Urinary bladder (tissue), 4 donors: ENCODE measurements around the gene DDX17. TPM values are rescaled to one million over a fixed set of nuclear protein-coding genes. Genes with fewer than 3 reads are reported as not detected.

Experiments
- DNase-seq: peaks from one replicate; pipeline ENCODE4 v3.0.0-alpha.2; 2015; ENCODE audit errors: extremely low spot score
- H3K27ac ChIP-seq: one replicate; pipeline ENCODE4 v1.5.1; 2013; ENCODE audit warnings: low read depth, mild to moderate bottlenecking, moderate library complexity
- H3K36me3 ChIP-seq: one replicate; pipeline ENCODE4 v1.6.1; 2013; ENCODE audit warnings: mild to moderate bottlenecking, moderate library complexity; ENCODE audit not compliant: insufficient read depth
- H3K4me1 ChIP-seq: one replicate; pipeline ENCODE4 v1.6.1; 2013; ENCODE audit warnings: mild to moderate bottlenecking, moderate library complexity; ENCODE audit not compliant: insufficient read depth
- H3K4me3 ChIP-seq: one replicate; pipeline ENCODE4 v1.5.1; 2013; ENCODE audit warnings: low read depth, low read length
- WGBS: extraction: QIAGEN DNeasy Blood & Tissue Kit; methylation state at CpG from one replicate; pipeline ENCODE4 v1.1.7; 2013; 5-methylcytosine and 5-hydroxymethylcytosine counted together
- polyA plus RNA-seq: library from polyadenylated mRNA; stranded (reverse); fragments of 200-250 nt; gene quantifications from one replicate; pipeline ENCODE4 v1.2.3, GENCODE V29; 2013
- total RNA-seq: library from RNA; depleted of rRNA; stranded (reverse); fragments of >200 nt; gene quantifications from one replicate; pipeline ENCODE4 v1.2.3, GENCODE V29; 2014
- donor health status: healthy with polysubstance abuse.
- donor health status: healthy.

DDX17 gene
- total and polyA plus RNA-seq, 2 donors, result 221 to 653 TPM

GRCh38 chr22:38455076-38455529 lies 51.0 kb downstream of the DDX17 start, which contains the start of gene KCNJ4:
Gene KCNJ4, minus strand, starts transcription at chr22:38455199. Its CDS starts 27,067 bp downstream, at chr22:38428132.
- Histone ChIP-seq H3K36me3 (no peaks in the 10 kb centered on the region), H3K4me1 (no peaks in the 10 kb centered on the region), H3K4me3 (peak within 1 kb of the TSS; percentile 47), H3K27ac (no peak within 1 kb of the TSS)
- WGBS, result 1% methylated on average over 71 of the region's 76 CpGs
- DNase-seq, result no peak

DNA sequence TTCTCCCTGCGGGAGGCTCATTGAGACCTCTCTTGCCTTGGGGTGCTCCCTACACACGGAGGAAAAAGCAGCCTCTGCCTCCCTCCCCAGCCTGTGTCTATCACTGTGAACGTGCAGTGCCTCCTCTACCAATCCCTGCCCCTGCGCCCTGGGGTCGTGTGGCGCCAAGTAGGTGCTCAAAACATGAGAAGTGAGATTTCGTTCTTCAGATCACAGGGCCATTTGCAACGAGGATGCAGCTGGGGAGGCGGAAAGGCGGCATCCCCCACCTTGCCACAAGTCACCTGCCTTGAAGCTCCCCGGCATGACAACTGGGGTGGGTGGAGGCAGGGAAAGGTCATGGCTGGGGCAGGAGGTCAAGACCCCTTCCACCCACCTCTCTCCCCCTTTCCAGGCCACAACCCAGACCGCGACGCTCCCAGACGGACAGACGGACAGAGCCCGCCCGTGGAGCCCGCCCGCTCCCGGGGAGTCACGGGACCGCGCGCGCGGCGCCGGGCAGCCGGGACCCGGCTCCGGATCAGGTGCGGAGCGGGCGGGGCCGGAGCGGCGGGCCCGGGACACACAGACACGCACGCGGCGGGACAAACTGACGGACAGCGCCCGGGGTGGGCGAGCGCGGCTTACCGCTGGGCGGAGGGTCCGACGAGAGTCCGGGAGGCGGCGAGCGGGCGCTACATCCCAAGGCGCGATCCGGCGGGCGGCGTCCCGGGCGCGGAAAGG lies 51.6 kb downstream of the DDX17 start:
- WGBS, result 10% methylated on average over 67 of the region's 67 CpGs
- H3K36me3 ChIP-seq, result no peaks in the 10 kb centered on the region
- peak overlapping the region; percentile 47 for H3K4me3 ChIP-seq
- no peak overlapping the region for H3K27ac ChIP-seq
- no peaks in the 10 kb centered on the region for H3K4me1 ChIP-seq
- no peak for DNase-seq

DNA sequence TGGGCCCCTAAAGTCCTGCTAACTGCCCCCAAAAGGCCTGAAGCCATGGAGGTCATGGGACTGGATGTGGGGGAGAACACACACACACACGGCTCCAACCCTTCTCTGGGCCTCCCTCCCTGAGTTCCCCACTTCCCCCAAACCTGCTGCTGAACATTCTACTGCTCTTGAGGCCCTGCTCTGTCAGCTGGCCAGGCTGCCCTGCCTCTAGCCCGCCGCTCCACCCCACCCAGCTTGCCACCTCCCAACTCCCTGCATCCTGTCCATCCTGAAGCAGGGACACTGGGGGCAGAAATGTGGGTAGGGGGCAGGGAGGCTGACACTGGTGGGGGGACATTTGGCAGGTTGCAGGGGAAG lies 52.1 kb downstream of the DDX17 start:
- DNase-seq, result no peak
- 74% methylated on average over 3 of the region's 3 CpGs for WGBS
- Histone ChIP-seq H3K4me1 (no peaks in the 10 kb centered on the region), H3K27ac (no peak overlapping the region), H3K4me3 (no peak overlapping the region), H3K36me3 (no peaks in the 10 kb centered on the region)

DNA sequence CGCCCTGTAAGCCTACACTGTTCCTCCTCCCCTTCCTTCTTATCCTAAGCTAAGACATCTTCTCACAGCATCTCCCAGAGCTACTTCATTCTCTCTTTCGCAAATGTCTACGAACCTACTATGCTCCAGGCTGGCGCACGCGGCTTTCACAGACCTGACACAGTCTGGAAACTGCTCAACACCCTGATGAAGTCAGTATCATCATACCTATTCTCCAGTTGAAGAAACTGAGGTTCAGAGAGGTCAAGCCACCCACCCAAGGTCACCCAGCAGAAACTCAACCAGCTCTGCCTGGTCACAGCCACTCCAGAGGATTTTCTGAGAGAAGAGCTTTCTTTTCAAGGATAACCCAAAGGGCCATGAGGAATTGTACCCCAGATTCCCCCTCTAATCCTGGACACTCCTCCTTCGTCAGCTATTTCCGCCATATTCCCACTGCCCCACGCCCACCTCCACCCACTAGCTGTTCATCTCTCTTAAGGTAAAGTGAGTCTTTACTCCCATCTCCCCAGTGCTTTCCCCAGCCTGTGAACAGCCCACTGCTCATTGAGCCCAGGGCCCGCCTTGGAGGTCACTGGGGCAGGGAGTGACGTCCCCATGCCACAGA lies 52.9 kb downstream of the DDX17 start:
- no peak for DNase-seq
- Histone ChIP-seq H3K27ac (no peak overlapping the region), H3K4me3 (no peak overlapping the region), H3K4me1 (no peaks in the 10 kb centered on the region), H3K36me3 (no peaks in the 10 kb centered on the region)
- 83% methylated on average over 11 of the region's 11 CpGs for WGBS

GRCh38 chr22:38452373-38453065 lies 53.6 kb downstream of the DDX17 start:
- no peak for DNase-seq
- no peak overlapping the region for H3K27ac ChIP-seq
- no peaks in the 10 kb centered on the region for H3K4me1 ChIP-seq
- no peaks in the 10 kb centered on the region for H3K36me3 ChIP-seq
- WGBS, result 27% methylated on average over 25 of the region's 25 CpGs
- no peak overlapping the region for H3K4me3 ChIP-seq

DNA sequence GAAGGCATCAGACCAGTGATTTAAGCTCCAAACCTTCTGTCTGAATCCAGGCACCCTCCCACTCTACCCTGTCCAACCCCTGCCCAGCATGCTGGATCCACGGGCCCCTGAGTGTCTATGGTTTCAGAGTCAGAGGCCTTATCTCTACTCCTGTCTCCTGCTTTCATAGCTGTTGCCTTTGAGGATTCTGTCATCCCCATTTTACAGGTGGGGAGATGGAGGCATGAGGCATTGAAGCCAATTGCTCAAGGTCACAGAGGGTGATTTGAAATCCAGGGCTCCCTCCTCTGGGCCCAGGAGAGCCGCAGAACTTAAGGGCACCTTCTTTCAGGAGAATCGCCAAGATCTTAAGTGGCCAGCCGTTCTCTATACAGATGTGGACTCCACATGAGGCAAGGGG lies 54.2 kb downstream of the DDX17 start:
- Histone ChIP-seq H3K4me3 (no peak overlapping the region), H3K27ac (no peak overlapping the region), H3K4me1 (no peaks in the 10 kb centered on the region), H3K36me3 (no peaks in the 10 kb centered on the region)
- no peak for DNase-seq
- WGBS, result 85% methylated on average over 4 of the region's 4 CpGs

DNA sequence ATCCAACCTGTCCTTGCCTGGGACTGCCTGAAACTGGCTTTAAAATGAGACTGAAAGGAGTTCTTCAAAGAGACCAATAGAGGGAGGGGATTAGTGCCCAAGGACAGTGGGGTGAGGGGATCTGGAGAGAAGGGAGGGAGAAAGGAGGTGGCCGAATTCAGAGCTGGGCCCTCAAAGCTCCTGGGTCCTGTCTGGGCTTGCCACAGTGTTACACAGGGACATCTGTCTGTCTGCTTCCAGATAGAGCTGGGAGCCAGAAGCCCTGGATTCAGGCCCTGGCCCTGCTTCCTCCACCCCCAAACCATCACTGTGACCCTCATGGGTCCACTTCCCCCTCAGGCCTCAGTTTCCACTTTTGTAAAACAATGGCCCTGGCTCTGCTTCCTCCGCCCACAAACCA lies 54.7 kb downstream of the DDX17 start:
- Histone ChIP-seq H3K4me3 (no peak overlapping the region), H3K27ac (no peak overlapping the region), H3K36me3 (no peaks in the 10 kb centered on the region), H3K4me1 (no peaks in the 10 kb centered on the region)
- no peak for DNase-seq
- 91% methylated on average over 2 of the region's 2 CpGs for WGBS

DNA sequence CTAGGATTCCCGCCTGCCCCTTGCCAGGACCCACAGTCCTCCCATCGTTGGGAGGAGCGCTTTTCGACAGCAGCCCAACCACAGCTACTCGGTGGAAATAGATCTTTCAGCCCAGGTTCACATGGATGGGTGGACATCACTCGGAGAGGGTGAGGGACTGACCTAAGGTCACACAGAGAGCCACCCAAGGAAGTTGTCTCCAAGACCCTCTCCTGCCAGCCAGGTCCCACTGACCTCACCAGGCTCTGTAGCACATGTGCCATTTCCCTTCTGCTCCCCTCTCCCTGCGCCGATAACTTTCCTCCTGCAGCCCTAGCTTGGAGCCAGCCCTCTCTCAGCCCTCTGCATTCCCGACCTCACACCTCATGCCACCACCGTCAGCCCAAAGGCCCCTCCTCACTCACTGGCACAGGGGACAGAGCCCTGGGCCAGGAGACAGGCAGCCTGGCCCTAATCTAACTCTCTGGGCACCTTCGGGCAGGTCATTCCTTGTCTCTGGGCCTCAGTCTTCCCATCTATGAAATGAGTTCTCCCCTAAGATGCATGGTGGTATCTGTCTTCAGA lies 55.8 kb downstream of the DDX17 start:
- H3K27ac ChIP-seq, result no peak overlapping the region
- no peak overlapping the region for H3K4me3 ChIP-seq
- 63% methylated on average over 11 of the region's 11 CpGs for WGBS
- no peak for DNase-seq
- H3K4me1 ChIP-seq, result no peaks in the 10 kb centered on the region
- no peaks in the 10 kb centered on the region for H3K36me3 ChIP-seq

DNA sequence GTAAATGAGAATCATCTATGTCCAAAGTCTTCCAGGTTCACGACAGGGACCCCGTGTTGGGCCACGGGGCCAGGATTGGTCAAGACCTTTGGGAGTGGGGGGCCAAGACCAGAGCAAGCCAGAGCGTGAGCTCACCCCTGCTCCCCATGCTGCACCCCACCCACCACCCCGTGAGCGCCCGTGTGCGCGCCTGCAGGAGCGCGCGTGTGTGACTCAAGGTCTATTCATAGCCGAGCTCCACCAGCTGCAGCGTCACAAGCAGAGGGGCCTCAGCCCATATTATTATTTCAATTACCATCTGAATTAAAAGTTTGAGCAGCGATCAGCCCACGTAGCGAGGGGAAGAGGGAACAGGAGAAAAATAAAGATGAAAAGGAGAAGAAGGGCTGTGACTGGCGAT lies 56.3 kb downstream of the DDX17 start:
- Histone ChIP-seq H3K36me3 (no peaks in the 10 kb centered on the region), H3K4me1 (no peaks in the 10 kb centered on the region), H3K27ac (no peak overlapping the region), H3K4me3 (no peak overlapping the region)
- DNase-seq, result no peak
- WGBS, result 74% methylated on average over 18 of the region's 18 CpGs

DNA sequence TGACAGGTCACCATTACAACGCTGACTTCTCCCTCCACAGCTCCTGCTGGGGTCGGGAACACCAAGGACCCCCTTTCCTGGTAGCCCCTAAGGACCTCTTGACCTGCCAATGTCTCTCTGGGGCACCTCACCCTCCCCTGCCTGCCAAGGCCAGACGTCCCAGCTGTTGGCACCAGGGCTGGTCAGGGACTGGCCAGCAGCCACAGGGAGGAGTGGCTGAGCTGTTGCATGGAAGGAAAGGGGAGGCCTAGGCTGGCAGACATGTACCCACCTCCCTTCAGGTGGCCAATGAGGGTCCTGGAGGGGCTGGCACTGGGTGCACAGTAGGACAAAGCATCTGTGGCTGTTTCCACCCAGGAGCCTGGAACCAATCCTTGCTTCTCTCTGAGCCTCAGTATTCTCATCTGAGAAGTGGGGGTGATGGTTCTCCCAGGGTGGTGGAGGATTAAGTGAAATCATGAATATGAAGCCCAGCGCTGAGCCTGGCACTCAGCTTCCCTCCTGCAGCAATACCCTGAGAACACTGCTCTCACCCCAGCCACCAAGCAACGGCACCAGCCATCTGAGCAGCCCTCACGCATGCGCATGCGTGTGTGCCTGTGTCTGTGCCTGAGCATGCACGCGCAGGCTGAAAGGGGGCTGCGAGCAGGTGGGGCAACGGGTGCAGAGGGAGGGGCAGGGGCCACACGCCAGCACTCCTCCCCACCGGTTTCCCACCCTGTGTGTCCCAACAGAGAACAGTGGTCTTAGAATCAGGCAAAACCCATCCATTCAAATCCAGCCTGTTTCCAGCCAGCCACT lies 57.0 kb downstream of the DDX17 start:
- Histone ChIP-seq H3K36me3 (no peaks in the 10 kb centered on the region), H3K27ac (no peak overlapping the region), H3K4me1 (no peaks in the 10 kb centered on the region), H3K4me3 (no peak overlapping the region)
- WGBS, result 80% methylated on average over 14 of the region's 14 CpGs
- no peak for DNase-seq

DNA sequence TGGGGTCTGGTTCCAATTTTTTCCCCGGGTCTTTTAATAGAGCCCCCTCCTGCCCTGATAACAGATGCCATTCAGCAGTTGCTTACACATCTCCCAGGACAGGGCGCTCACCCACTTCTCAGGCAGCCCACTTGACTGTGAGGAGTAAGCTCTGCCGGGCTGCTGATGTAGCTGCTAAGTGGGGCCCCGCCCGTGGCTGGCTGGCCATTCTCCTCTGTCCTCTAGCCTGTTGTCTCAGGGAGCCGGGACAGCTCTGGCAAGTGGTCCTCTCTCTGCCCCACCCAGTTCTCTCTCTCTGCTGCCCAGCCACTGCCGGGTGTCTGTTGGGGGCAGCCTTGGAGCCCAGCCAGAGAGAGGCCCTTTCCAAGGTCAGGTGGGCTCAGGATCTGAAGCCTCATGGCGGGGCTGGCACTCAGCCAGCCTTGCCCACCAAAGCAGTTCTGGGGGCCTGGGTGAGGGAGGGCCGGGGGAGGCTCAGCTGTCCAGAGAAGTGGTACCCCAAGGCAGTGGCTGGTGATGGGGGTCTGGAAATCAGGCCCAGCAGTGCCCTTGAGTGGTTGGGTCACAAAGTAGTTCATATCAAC lies 60.0 kb downstream of the DDX17 start:
- Histone ChIP-seq H3K36me3 (no peaks in the 10 kb centered on the region), H3K4me1 (no peaks in the 10 kb centered on the region), H3K27ac (no peak overlapping the region), H3K4me3 (no peak overlapping the region)
- no peak for DNase-seq
- WGBS, result 41% methylated on average over 9 of the region's 9 CpGs

- no peaks in the 10 kb centered on the region for H3K36me3 ChIP-seq
- DNase-seq, result no peak
- H3K4me1 ChIP-seq, result no peaks in the 10 kb centered on the region
- no peak overlapping the region for H3K27ac ChIP-seq
- no peak overlapping the region for H3K4me3 ChIP-seq
- 91% methylated on average over 10 of the region's 10 CpGs for WGBS
Observed at GRCh38 chr22:38444783-38445182, 61.3 kb downstream of the DDX17 start.
